Measurements from ENCODE around the gene EFCC1.

The EFCC1 gene

GRCh38 chr3:129001101-129001805 lies at the start of gene EFCC1:
EFCC1 (plus strand) TSS chr3:129001304; CDS start chr3:129001629, 325 bp downstream.
- DNase-seq = no peak

GRCh38 chr3:128956440-128956839 lies 44.7 kb upstream of the EFCC1 start:
- no peak for DNase-seq

GRCh38 chr3:128965280-128965679 lies 35.8 kb upstream of the EFCC1 start:
- DNase-seq = no peak

GRCh38 chr3:128965818-128966217 lies 35.3 kb upstream of the EFCC1 start:
- DNase-seq = no peak

- DNase-seq = no peak
Measured at GRCh38 chr3:128967748-128968355, 33.3 kb upstream of the EFCC1 start.

- peak; percentile 69 to 71 for DNase-seq
Measured at GRCh38 chr3:128969993-128970739, 30.9 kb upstream of the EFCC1 start.

- DNase-seq = no peak
Measured at GRCh38 chr3:128970740-128971047, 30.4 kb upstream of the EFCC1 start.

GRCh38 chr3:128971421-128972100 lies 29.5 kb upstream of the EFCC1 start:
- DNase-seq = no peak

- no peak for DNase-seq
Measured at GRCh38 chr3:128973988-128974564, 27.0 kb upstream of the EFCC1 start.

- DNase-seq = no peak
Measured at GRCh38 chr3:128975276-128975675, 25.8 kb upstream of the EFCC1 start.

- no peak for DNase-seq
Measured at GRCh38 chr3:128983293-128984069, 17.6 kb upstream of the EFCC1 start.

GRCh38 chr3:128984596-128984995 lies 16.5 kb upstream of the EFCC1 start:
- no peak for DNase-seq

- DNase-seq = no peak
Measured at GRCh38 chr3:128987302-128988100, 13.6 kb upstream of the EFCC1 start.

- DNase-seq = no peak
Measured at GRCh38 chr3:128988286-128988685, 12.8 kb upstream of the EFCC1 start.

GRCh38 chr3:128991355-128991895 lies 9.7 kb upstream of the EFCC1 start:
- DNase-seq = peak in 1 of 2 donors; percentile 66

GRCh38 chr3:128992926-128993460 lies 8.1 kb upstream of the EFCC1 start:
- DNase-seq = no peak

- peak; percentile 93 for DNase-seq
Measured at GRCh38 chr3:128993461-128994172, 7.5 kb upstream of the EFCC1 start, which contains the start of gene CFAP92. CFAP92 (minus strand) TSS chr3:128994076; CDS start chr3:128993304, 772 bp downstream.

- no peak for DNase-seq
Measured at GRCh38 chr3:128994173-128994512, 7.0 kb upstream of the EFCC1 start.

GRCh38 chr3:128994581-128995546 lies 6.2 kb upstream of the EFCC1 start:
- DNase-seq = no peak
